ENCODE data around the gene MANSC1.

- peak in 3 of 4 donors; percentile 6 to 15 (median 14) for TF ChIP-seq CTCF (IDR thresholded peaks at IDR 0.05)
- no peak for TF ChIP-seq POLR2A (IDR thresholded peaks at IDR 0.05)
Measured at GRCh38 chr12:12398026-12398859, 48.2 kb upstream of the MANSC1 start.
